Skeletal muscle tissue (tissue), 4 donors: ENCODE measurements around the gene RAF1. TPM values are rescaled to one million over a fixed set of nuclear protein-coding genes. Genes with fewer than 3 reads are reported as not detected.
A peak's percentile ranks its signal among the peaks of the same experiment; 100 is the strongest.

Experiments used
- H3K27ac ChIP-seq: one replicate; pipeline ENCODE4 v1.7.0; 2013; ENCODE audit warnings: mild to moderate bottlenecking, low read depth, low read length, inconsistent platforms
- H3K27me3 ChIP-seq, 3 donors: one replicate each; pipeline ENCODE4 v1.7.0; 2013; ENCODE audit warnings: low read length in 3 of 3; ENCODE audit not compliant: control insufficient read depth in 3 of 3, insufficient read depth in 3 of 3
- H3K36me3 ChIP-seq, 3 donors: one replicate each; pipeline ENCODE4 v1.7.0; 2013; ENCODE audit warnings: low read length in 3 of 3; ENCODE audit not compliant: control insufficient read depth in 3 of 3, insufficient read depth in 3 of 3
- H3K4me1 ChIP-seq, 3 donors: one replicate each; pipeline ENCODE4 v1.7.0; 2013; ENCODE audit warnings: low read length in 3 of 3, mild to moderate bottlenecking in 3 of 3; ENCODE audit not compliant: control insufficient read depth in 3 of 3, insufficient read depth in 3 of 3
- H3K4me3 ChIP-seq, 3 donors: one replicate each; pipeline ENCODE4 v1.7.0; 2013; ENCODE audit warnings: low read length in 3 of 3
- H3K9ac ChIP-seq, 3 donors: one replicate each; pipeline ENCODE4 v1.7.0; 2013; ENCODE audit warnings: low read length in 3 of 3, mild to moderate bottlenecking in 3 of 3, moderate library complexity in 2 of 3, low read depth in 1 of 3
- H3K9me3 ChIP-seq, 3 donors: one replicate each; pipeline ENCODE4 v1.7.0; 2013; ENCODE audit warnings: low read length in 3 of 3; ENCODE audit not compliant: control insufficient read depth in 3 of 3
- total RNA-seq: library from RNA; depleted of rRNA; stranded (reverse); fragments of >200 nt; gene quantifications from one replicate; pipeline ENCODE4 v1.2.3, GENCODE V29; 2014
- donor health status: Osteomylitis.

The RAF1 gene
- 131 TPM for total RNA-seq

- Histone ChIP-seq H3K27ac (peak within 1 kb of the TSS; percentile 100), H3K9ac (peak within 1 kb of the TSS; percentile 98 to 100 (median 99)), H3K4me3 (peak within 1 kb of the TSS; percentile 90 to 98 (median 94)), H3K27me3 (no peaks in the 10 kb centered on the region), H3K4me1 (peaks cover 16 to 32% (median 20%) of the 10 kb centered on the region in 3 donors), H3K36me3 (peaks cover 0 to 2% (median 0%) of the 10 kb centered on the region in 3 donors), H3K9me3 (no peaks in the 10 kb centered on the region)
These were observed at the start of gene RAF1 for GRCh38 chr3:12663936-12664908. Gene RAF1, minus strand, starts transcription at chr3:12664117. Its CDS starts 45,396 bp downstream, at chr3:12618721.

- H3K9ac ChIP-seq, result no peak overlapping the region
- H3K27ac ChIP-seq, result no peak overlapping the region
- H3K36me3 ChIP-seq, result no peaks in the 10 kb centered on the region
- H3K9me3 ChIP-seq, result no peaks in the 10 kb centered on the region
- peaks cover 10 to 20% (median 13%) of the 10 kb centered on the region in 3 donors for H3K4me1 ChIP-seq
- H3K4me3 ChIP-seq, result no peak overlapping the region
- no peaks in the 10 kb centered on the region for H3K27me3 ChIP-seq
These were observed 46.1 kb upstream of the RAF1 start for GRCh38 chr3:12710062-12710461.

- H3K4me3 ChIP-seq, result no peak overlapping the region
- no peaks in the 10 kb centered on the region for H3K9me3 ChIP-seq
- no peak overlapping the region for H3K9ac ChIP-seq
- no peak overlapping the region for H3K27ac ChIP-seq
- H3K36me3 ChIP-seq, result no peaks in the 10 kb centered on the region
- no peaks in the 10 kb centered on the region for H3K27me3 ChIP-seq
- H3K4me1 ChIP-seq, result peaks cover 11 to 21% (median 13%) of the 10 kb centered on the region in 3 donors
These were observed 45.4 kb upstream of the RAF1 start for GRCh38 chr3:12709334-12709733.

GRCh38 chr3:12708584-12709192, 44.8 kb upstream of the RAF1 start:
- Histone ChIP-seq H3K9me3 (no peaks in the 10 kb centered on the region), H3K4me1 (peaks cover 13 to 27% (median 17%) of the 10 kb centered on the region in 3 donors), H3K36me3 (no peaks in the 10 kb centered on the region), H3K4me3 (no peak overlapping the region), H3K9ac (no peak overlapping the region), H3K27ac (no peak overlapping the region), H3K27me3 (no peaks in the 10 kb centered on the region)

- Histone ChIP-seq H3K36me3 (no peaks in the 10 kb centered on the region), H3K4me1 (peaks cover 13 to 30% (median 18%) of the 10 kb centered on the region in 3 donors), H3K9ac (no peak overlapping the region), H3K9me3 (no peaks in the 10 kb centered on the region), H3K27ac (no peak overlapping the region), H3K4me3 (no peak overlapping the region), H3K27me3 (no peaks in the 10 kb centered on the region)
These were observed 43.5 kb upstream of the RAF1 start for GRCh38 chr3:12707449-12707848.

GRCh38 chr3:12706504-12707253, 42.8 kb upstream of the RAF1 start:
- no peak overlapping the region for H3K27ac ChIP-seq
- no peaks in the 10 kb centered on the region for H3K36me3 ChIP-seq
- H3K9ac ChIP-seq, result no peak overlapping the region
- peaks cover 13 to 30% (median 18%) of the 10 kb centered on the region in 3 donors for H3K4me1 ChIP-seq
- no peaks in the 10 kb centered on the region for H3K9me3 ChIP-seq
- H3K27me3 ChIP-seq, result no peaks in the 10 kb centered on the region
- no peak overlapping the region for H3K4me3 ChIP-seq

- Histone ChIP-seq H3K9me3 (no peaks in the 10 kb centered on the region), H3K4me1 (peaks cover 13 to 30% (median 18%) of the 10 kb centered on the region in 3 donors), H3K9ac (no peak overlapping the region), H3K27me3 (no peaks in the 10 kb centered on the region), H3K36me3 (no peaks in the 10 kb centered on the region), H3K27ac (no peak overlapping the region), H3K4me3 (no peak overlapping the region)
These were observed 42.1 kb upstream of the RAF1 start for GRCh38 chr3:12705981-12706380.

GRCh38 chr3:12705374-12705926, 41.5 kb upstream of the RAF1 start:
- Histone ChIP-seq H3K9me3 (no peaks in the 10 kb centered on the region), H3K4me3 (no peak overlapping the region), H3K27ac (no peak overlapping the region), H3K4me1 (peaks cover 13 to 30% (median 18%) of the 10 kb centered on the region in 3 donors), H3K27me3 (no peaks in the 10 kb centered on the region), H3K9ac (no peak overlapping the region), H3K36me3 (no peaks in the 10 kb centered on the region)

- H3K27ac ChIP-seq, result no peak overlapping the region
- no peaks in the 10 kb centered on the region for H3K36me3 ChIP-seq
- H3K4me1 ChIP-seq, result peaks cover 8 to 20% (median 11%) of the 10 kb centered on the region in 3 donors
- H3K4me3 ChIP-seq, result no peak overlapping the region
- no peaks in the 10 kb centered on the region for H3K9me3 ChIP-seq
- no peak overlapping the region for H3K9ac ChIP-seq
- H3K27me3 ChIP-seq, result no peaks in the 10 kb centered on the region
These were observed 38.6 kb upstream of the RAF1 start for GRCh38 chr3:12702501-12702900.
